Measurements from ENCODE around the gene SLC6A15.

DNA sequence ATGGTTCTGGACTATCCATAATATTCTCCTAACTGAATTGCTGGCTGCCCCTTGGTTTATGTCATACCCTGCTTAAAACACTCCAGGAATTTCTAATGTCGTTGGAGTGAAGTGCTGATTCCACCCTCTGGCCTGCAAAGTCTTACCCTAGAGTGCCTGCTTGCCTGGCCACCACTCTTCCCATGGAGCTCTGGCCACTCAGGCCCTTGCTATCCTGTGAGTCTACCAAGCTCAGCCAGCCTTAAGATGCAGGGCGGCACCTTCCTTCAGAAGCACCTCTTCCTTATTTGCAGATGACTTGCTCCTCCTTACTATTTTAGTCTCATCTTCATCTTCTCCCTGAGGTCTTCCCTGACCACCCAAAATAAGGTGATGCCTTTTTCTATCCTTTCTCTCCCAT is 35.3 kb downstream of the SLC6A15 start:
- TF ChIP-seq BHLHE40 (IDR thresholded peaks at IDR 0.05; ENCODE audit: low read length) (no peak), FUS (optimal IDR thresholded peaks at IDR 0.05; ENCODE audit: low read depth, low read length) (no peak), SIN3A (IDR thresholded peaks at IDR 0.05; ENCODE audit: borderline replicate concordance in 2 of 2, control insufficient read depth in 1 of 2, low read depth in 2 of 2, low read length in 2 of 2) (no peak)
- TF ChIP-seq, protein P1, sequence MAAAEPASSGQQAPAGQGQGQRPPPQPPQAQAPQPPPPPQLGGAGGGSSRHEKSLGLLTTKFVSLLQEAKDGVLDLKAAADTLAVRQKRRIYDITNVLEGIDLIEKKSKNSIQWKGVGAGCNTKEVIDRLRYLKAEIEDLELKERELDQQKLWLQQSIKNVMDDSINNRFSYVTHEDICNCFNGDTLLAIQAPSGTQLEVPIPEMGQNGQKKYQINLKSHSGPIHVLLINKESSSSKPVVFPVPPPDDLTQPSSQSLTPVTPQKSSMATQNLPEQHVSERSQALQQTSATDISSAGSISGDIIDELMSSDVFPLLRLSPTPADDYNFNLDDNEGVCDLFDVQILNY (CRISPR knock-in tag; IDR thresholded peaks at IDR 0.05): no peak

Measured in K562 (cell line).